ENCODE measurements around the gene PRRG4.
"Not testable (repeated sequence)": the region's sequence is repeated elsewhere in the genome, so short reads cannot be mapped to it uniquely, and the experiment has no call there.

The PRRG4 gene

GRCh38 chr11:32861850-32862577 lies 32.3 kb downstream of the PRRG4 start:
- H3K27ac ChIP-seq: no peak overlapping the region
- no peak for TF ChIP-seq CTCF (conservative IDR thresholded peaks at IDR 0.05)

- TF ChIP-seq CTCF (conservative IDR thresholded peaks at IDR 0.05): no peak
Measured at GRCh38 chr11:32864555-32864954, 34.8 kb downstream of the PRRG4 start.

DNA sequence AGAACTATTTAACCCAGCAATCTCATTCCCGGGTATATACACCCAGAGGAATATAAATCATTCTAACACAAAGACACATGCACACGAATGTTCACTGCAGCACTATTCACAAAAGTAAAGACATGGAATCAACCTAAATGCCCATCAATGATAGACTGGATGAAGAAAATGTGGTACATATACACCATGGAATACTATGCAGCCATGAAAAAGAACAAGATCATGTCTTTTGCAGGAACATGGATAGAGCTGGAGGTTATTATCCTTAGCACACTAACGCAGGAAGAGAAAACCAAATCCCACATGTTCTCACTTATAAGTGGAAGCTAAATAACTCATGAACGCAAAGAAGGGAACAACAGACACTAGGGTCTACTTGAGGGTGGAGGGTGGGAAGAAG lies 39.0 kb downstream of the PRRG4 start:
- not testable (repeated sequence) for H3K27ac ChIP-seq

More at GRCh38 chr11:32864555-32864954, 34.8 kb downstream of the PRRG4 start:
- H3K27ac ChIP-seq: no peak overlapping the region

- TF ChIP-seq CTCF (conservative IDR thresholded peaks at IDR 0.05): peak; percentile 49; the same call in 1 of the 2 replicates
Measured at GRCh38 chr11:32870676-32871075, 40.9 kb downstream of the PRRG4 start.

DNA sequence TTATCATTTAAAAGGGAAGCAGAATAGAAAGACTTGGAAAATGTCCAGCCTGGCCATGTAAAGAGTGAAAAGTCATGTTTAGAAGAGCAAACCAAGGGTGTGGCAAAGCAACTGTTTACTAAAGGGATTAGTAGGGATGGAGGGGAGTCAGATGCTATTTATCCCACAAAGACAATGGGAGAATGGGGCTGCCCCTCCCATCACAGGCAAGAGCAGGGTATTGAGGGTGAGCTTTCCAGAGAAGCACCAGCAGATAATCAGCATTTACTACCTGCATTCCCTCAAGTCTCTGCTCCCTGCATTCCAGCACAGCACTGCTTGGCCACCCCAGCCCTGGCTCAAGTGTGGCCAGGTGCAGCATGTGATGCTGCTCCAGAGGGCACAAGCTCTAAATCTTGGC lies 44.4 kb downstream of the PRRG4 start:
- no peak for TF ChIP-seq CTCF (conservative IDR thresholded peaks at IDR 0.05)
- H3K27ac ChIP-seq: no peak overlapping the region

More at GRCh38 chr11:32870676-32871075, 40.9 kb downstream of the PRRG4 start:
- no peak overlapping the region for H3K27ac ChIP-seq

- H3K27ac ChIP-seq: no peak overlapping the region
- TF ChIP-seq CTCF (conservative IDR thresholded peaks at IDR 0.05): no peak
Measured at GRCh38 chr11:32881286-32881685, 51.6 kb downstream of the PRRG4 start.

GRCh38 chr11:32883421-32883820 lies 53.7 kb downstream of the PRRG4 start:
- TF ChIP-seq CTCF (conservative IDR thresholded peaks at IDR 0.05): no peak
- H3K27ac ChIP-seq: no peak overlapping the region

DNA sequence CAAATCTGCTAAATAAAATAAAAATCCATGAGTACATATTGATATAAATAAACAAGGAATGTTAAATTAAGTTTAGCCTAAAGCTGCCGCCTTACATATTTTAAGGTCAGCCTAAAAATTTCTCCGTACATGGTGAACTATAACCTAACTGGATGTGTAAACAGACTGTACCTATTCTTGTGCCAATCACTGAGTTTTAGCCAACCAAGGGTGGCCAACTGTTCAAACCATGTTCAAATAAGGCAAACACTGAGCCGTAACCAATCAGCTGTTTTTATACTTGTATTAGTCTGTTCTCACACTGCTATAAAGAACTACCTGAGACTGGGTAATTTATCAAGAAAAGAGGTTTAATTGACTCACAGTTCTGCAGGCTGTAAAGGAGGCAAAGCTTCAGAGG lies 54.3 kb downstream of the PRRG4 start:
- no peak for TF ChIP-seq CTCF (conservative IDR thresholded peaks at IDR 0.05)
- no peak overlapping the region for H3K27ac ChIP-seq

All from VCaP (cell line).